OCI-LY3 (cell line): ENCODE data around the gene EPO.

Experiments
- EZH2phosphoT487 ChIP-seq: fragments of 200-600 bp; shearing (Covaris generic); IDR thresholded peaks from 2 replicates; pipeline ENCODE4 v1.6.1; 2018; ENCODE audit warnings: antibody characterized with exemption, mixed run types, low read depth
- TF ChIP-seq, protein P1 (sequence below): fragments of 200-600, 300-600 bp; sonication (generic); IDR thresholded peaks from 2 replicates; pipeline ENCODE4 v1.5.1; 2014; ENCODE audit warnings: antibody characterized with exemption, low read length, low read depth

DNA sequence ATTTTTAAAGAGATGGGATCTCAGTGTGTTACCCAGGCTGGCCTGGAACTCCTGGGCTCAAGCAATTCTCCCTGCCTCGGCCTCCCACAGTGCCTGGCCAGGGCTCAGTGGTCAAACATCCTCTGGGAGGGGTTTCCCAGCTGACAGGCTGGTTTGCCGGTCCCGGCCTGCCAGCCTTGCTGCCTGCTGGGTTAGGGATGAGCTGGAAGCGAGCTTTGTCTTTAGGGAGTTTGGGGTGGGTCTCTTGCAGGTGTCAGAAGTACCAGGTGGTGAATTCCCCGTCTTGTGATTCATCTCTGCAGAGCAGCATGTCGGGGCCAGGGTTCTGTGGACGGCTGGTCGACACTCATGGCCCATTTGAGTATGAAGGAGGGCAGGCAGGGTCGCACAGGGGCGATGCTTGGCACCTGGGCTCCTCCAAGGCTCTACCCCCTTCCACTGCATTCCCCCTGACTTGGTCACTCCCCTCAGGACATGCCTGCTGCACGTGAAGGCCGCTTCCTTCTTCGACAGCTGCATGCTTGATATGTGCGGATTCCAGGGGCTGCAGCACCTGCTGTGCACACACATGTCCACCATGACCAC lies 43.4 kb downstream of the EPO start:
- TF ChIP-seq, protein P1, sequence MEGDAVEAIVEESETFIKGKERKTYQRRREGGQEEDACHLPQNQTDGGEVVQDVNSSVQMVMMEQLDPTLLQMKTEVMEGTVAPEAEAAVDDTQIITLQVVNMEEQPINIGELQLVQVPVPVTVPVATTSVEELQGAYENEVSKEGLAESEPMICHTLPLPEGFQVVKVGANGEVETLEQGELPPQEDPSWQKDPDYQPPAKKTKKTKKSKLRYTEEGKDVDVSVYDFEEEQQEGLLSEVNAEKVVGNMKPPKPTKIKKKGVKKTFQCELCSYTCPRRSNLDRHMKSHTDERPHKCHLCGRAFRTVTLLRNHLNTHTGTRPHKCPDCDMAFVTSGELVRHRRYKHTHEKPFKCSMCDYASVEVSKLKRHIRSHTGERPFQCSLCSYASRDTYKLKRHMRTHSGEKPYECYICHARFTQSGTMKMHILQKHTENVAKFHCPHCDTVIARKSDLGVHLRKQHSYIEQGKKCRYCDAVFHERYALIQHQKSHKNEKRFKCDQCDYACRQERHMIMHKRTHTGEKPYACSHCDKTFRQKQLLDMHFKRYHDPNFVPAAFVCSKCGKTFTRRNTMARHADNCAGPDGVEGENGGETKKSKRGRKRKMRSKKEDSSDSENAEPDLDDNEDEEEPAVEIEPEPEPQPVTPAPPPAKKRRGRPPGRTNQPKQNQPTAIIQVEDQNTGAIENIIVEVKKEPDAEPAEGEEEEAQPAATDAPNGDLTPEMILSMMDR = no peak
- TF ChIP-seq EZH2phosphoT487 = no peak
